ENCODE data around the gene PSAT1.

Gene PSAT1

DNA sequence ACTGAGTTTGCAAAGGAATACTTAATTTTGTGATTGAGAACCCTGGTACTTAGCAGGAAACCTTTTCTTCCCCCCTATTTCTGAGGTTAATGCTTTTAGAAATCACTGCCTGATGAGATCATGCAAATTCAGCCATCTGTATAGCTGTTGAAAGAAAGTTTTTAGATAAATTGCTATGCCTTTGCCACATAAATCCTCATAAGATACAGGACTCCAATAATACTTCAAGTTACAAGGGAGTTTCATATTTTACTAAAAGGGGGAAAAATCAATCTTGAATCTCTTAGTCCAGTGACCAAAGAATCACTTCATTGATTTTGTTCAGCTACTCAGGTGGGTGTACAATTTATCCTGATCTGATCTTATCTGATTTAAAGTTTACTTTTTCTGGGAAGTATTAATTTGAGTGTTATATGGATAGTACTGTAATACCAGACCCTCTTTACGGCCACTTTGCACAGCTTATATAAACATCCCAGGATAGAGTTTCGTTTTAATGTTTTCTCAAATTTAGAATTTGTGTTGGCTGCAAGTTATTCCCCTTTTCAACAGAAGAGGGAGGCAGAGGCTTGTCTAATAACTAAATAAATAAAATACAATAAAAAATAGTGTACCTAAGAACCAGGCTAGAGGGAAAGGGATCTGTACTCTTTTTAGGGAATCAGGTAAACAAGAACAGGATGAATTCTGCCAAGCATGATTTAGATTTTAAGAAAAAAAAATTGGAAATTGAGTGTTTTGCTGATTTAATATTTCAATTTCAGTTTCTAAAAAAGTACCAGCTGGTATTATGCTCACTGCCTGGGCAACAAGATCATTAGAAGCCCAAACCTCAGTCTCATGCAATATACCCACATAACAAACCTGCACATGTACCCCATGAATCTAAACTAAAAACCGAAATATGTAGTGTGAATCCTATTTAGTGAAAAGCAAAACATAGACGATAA is 69.1 kb downstream of the PSAT1 start:
- no peak for DNase-seq (ENCODE audit: low read depth in 2 of 2)

DNA sequence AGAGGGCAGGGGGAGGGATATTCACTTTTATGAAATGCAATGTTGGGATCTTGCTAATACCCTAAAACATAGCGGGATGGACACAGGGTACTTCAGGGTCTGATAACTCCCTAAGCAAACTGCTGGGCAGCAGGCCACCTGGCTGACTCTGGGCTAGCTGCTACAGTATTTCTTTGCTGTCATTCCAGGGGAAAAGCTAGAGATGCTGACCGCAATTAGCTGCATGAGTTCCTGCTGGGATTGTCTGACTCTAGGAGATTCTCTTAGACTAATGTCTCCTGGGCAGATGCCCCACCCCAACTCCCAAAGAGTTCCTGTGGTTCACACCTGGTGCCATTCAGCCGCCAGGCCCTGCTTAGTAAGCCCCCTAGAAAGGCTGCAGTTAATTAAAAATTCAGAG is 69.9 kb downstream of the PSAT1 start:
- DNase-seq (ENCODE audit: low read depth in 2 of 2) = no peak

GRCh38 chr9:78368236-78368635 is 71.3 kb downstream of the PSAT1 start:
- DNase-seq (ENCODE audit: low read depth in 2 of 2) = no peak

GRCh38 chr9:78369639-78370219 is 72.8 kb downstream of the PSAT1 start:
- DNase-seq (ENCODE audit: low read depth in 2 of 2) = peak in 1 of 2 experiments; percentile 31

DNA sequence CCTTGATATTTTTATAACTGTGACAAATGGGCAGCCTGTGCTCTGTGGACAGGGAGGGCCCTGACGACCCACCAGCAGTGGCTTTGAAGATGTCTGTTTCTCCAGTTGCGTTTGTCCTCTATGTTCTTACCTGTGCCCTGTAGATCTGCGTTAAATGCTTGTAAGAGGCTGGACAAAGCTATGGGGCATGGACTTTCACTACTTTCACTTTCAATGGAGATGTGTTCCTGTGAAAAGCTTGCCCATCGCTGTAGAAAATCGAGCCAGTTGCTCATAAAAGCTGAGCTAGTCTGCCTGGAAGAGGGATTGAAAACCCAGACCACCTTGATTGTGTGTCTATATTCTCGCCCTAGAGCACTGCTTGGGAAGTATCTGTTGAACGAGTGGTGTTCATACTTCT is 74.1 kb downstream of the PSAT1 start:
- no peak for DNase-seq (ENCODE audit: low read depth in 2 of 2)

- no peak for DNase-seq (ENCODE audit: low read depth in 2 of 2)
These were observed 75.1 kb downstream of the PSAT1 start for GRCh38 chr9:78371981-78372380.

All from stimulated activated CD4-positive, alpha-beta T cell treated with anti-CD3 and anti-CD28 coated beads, Interleukin-12 subunit alpha, Interleukin-12 subunit beta, amount 100 ng/mL, for 24 hours (primary cell).